ENCODE measurements around the gene HIRIP3.

GRCh38 chr16:29961479-29962343 lies 33.7 kb downstream of the HIRIP3 start, which contains the start of gene TMEM219:
- TF ChIP-seq YY1 (IDR thresholded peaks at IDR 0.05; ENCODE audit: insufficient read depth, insufficient read length) (no peak), ZNF274 (IDR thresholded peaks at IDR 0.05; ENCODE audit: low read depth, low read length) (no peak), SUZ12 (IDR thresholded peaks at IDR 0.05; ENCODE audit: extremely low read depth, insufficient read depth, insufficient read length) (no peak)

Data from NT2/D1 (cell line).